ENCODE data around the gene EID1. TPM values are rescaled to one million over a fixed set of nuclear protein-coding genes. Genes with fewer than 3 reads are reported as not detected.

EID1 gene
- 51.3 and 54.4 TPM in 2 replicates for total RNA-seq

GRCh38 chr15:48877630-48878595 lies at the start of gene EID1:
TSS of gene EID1 (plus strand) at chr15:48878134. CDS start at chr15:48878177, 43 bp downstream.
- POLR2A ChIA-PET, result interaction anchor here (0.6 to 2.0 kb wide), 10 partner anchors 67 to 1808 kb away, joined by 3 to 18 read pairs (median 6); partner anchors contain the start of genes CEP152, COPS2, DTWD1 and FAM227B
- Mint-ChIP-seq H3K9me3 (peaks cover 3% of the 10 kb centered on the region), H3K4me1 (peaks cover 27% of the 10 kb centered on the region), H3K4me3 (peak within 1 kb of the TSS; percentile 99), H3K36me3 (ENCODE audit: low read depth) (peaks cover 16% of the 10 kb centered on the region), H3K27ac (peak within 1 kb of the TSS; percentile 97), H3K27me3 (peaks cover 3% of the 10 kb centered on the region)
- CTCF ChIA-PET, result interaction anchor here (0.6 to 1.5 kb wide), 6 partner anchors 16 to 277 kb away, joined by 3 to 10 read pairs (median 4); partner anchors contain the start of genes CEP152 and COPS2
- intact Hi-C loops (cut with micrococcal nuclease), result loop anchor here (1.0 to 10.0 kb wide), 7 partner anchors 67 to 1479 kb away; partner anchors contain the start of genes CEP152, COPS2, DUT and FAM227B
- DNase-seq, result peak; percentile 90
- ATAC-seq (ENCODE audit: low read depth), result peak; percentile 95
- TF ChIP-seq CTCF (IDR thresholded peaks at IDR 0.05), result no peak

GRCh38 chr15:48828471-48828870 lies 49.5 kb upstream of the EID1 start:
- no peak overlapping the region for H3K27ac Mint-ChIP-seq
- CTCF ChIA-PET, result no interaction called here

GRCh38 chr15:48828906-48829305 lies 49.0 kb upstream of the EID1 start:
- Mint-ChIP-seq H3K27me3 (peaks cover 13% of the 10 kb centered on the region), H3K27ac (no peak overlapping the region), H3K4me3 (no peak overlapping the region), H3K9me3 (peaks cover 14% of the 10 kb centered on the region), H3K36me3 (ENCODE audit: low read depth) (no peaks in the 10 kb centered on the region), H3K4me1 (no peaks in the 10 kb centered on the region)
- DNase-seq (no peak), ATAC-seq (ENCODE audit: low read depth) (no peak)
- CTCF ChIA-PET, result no interaction called here
- intact Hi-C loops (cut with micrococcal nuclease), result no loop called here
- TF ChIP-seq CTCF (IDR thresholded peaks at IDR 0.05), result no peak
- POLR2A ChIA-PET, result no interaction called here

More at GRCh38 chr15:48828471-48828870, 49.5 kb upstream of the EID1 start:
- peaks cover 14% of the 10 kb centered on the region for H3K9me3 Mint-ChIP-seq
- DNase-seq (no peak), ATAC-seq (ENCODE audit: low read depth) (no peak)
- H3K4me3 Mint-ChIP-seq, result no peak overlapping the region
- POLR2A ChIA-PET, result no interaction called here
- TF ChIP-seq CTCF (IDR thresholded peaks at IDR 0.05), result no peak
- peaks cover 14% of the 10 kb centered on the region for H3K27me3 Mint-ChIP-seq
- no peaks in the 10 kb centered on the region for H3K36me3 Mint-ChIP-seq (ENCODE audit: low read depth)
- intact Hi-C loops (cut with micrococcal nuclease), result no loop called here
- no peaks in the 10 kb centered on the region for H3K4me1 Mint-ChIP-seq

GRCh38 chr15:48832648-48833047 lies 45.3 kb upstream of the EID1 start:
- no peak for DNase-seq
- CTCF ChIA-PET, result no interaction called here
- Mint-ChIP-seq H3K27me3 (peaks cover 22% of the 10 kb centered on the region), H3K4me3 (no peak overlapping the region), H3K9me3 (peaks cover 14% of the 10 kb centered on the region), H3K27ac (no peak overlapping the region), H3K4me1 (no peaks in the 10 kb centered on the region), H3K36me3 (ENCODE audit: low read depth) (no peaks in the 10 kb centered on the region)
- ATAC-seq (ENCODE audit: low read depth), result no peak
- intact Hi-C loops (cut with micrococcal nuclease), result no loop called here
- TF ChIP-seq CTCF (IDR thresholded peaks at IDR 0.05), result no peak
- POLR2A ChIA-PET, result no interaction called here

GRCh38 chr15:48833526-48834239 lies 44.3 kb upstream of the EID1 start:
- no peak for DNase-seq
- no peak overlapping the region for H3K27ac Mint-ChIP-seq
- ATAC-seq (ENCODE audit: low read depth), result no peak
- intact Hi-C loops (cut with micrococcal nuclease), result no loop called here
- POLR2A ChIA-PET, result no interaction called here
- H3K4me1 Mint-ChIP-seq, result no peaks in the 10 kb centered on the region
- no peaks in the 10 kb centered on the region for H3K36me3 Mint-ChIP-seq (ENCODE audit: low read depth)
- CTCF ChIA-PET, result no interaction called here
- TF ChIP-seq CTCF (IDR thresholded peaks at IDR 0.05), result no peak
- peaks cover 14% of the 10 kb centered on the region for H3K9me3 Mint-ChIP-seq
- peaks cover 20% of the 10 kb centered on the region for H3K27me3 Mint-ChIP-seq
- no peak overlapping the region for H3K4me3 Mint-ChIP-seq

All from activated B cell treated with CpG ODN at 0.5 μM for 24 hours (primary cell).